Sigmoid colon (tissue), 4 donors: ENCODE results near the gene ELAVL2.

Experiments
- POLR2AphosphoS5 ChIP-seq, 4 donors: sonication (generic); formaldehyde crosslinking; IDR thresholded peaks; one replicate each; pipeline ENCODE4 v1.6.1; 2017; ENCODE audit warnings: antibody characterized with exemption in 4 of 4
- TF ChIP-seq, protein P1 (sequence below), 4 experiments: fragments of 450-650 bp in 3 of 4; fragments of 200-600 bp in 1 of 4; IDR thresholded peaks; one replicate each; pipeline ENCODE4 v1.5.1; 2016 to 2019; ENCODE audit warnings: antibody characterized with exemption in 4 of 4, mild to moderate bottlenecking in 3 of 4, moderate library complexity in 2 of 4

DNA sequence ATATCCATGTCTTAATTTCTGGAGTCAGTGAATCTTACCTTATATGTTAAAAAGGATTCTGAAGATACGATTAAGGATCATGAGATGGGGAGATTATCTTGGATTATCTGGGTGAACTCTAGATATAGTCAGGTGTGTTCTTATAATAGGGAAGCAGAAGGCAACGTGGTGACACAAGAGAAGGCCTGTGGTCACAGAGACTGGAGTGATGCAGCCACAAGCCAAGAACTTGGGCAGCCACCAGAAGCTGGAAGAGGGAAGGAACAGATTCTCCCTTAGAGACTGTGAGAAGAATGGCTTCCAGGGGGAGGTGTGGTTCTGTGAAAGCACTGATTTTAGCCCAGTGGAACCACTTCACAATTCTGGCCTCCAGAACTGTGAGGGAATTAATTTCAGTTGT lies 177.4 kb downstream of the ELAVL2 start:
- TF ChIP-seq, protein P1, sequence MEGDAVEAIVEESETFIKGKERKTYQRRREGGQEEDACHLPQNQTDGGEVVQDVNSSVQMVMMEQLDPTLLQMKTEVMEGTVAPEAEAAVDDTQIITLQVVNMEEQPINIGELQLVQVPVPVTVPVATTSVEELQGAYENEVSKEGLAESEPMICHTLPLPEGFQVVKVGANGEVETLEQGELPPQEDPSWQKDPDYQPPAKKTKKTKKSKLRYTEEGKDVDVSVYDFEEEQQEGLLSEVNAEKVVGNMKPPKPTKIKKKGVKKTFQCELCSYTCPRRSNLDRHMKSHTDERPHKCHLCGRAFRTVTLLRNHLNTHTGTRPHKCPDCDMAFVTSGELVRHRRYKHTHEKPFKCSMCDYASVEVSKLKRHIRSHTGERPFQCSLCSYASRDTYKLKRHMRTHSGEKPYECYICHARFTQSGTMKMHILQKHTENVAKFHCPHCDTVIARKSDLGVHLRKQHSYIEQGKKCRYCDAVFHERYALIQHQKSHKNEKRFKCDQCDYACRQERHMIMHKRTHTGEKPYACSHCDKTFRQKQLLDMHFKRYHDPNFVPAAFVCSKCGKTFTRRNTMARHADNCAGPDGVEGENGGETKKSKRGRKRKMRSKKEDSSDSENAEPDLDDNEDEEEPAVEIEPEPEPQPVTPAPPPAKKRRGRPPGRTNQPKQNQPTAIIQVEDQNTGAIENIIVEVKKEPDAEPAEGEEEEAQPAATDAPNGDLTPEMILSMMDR (IDR thresholded peaks at IDR 0.05): no peak
- no peak for TF ChIP-seq POLR2AphosphoS5 (IDR thresholded peaks at IDR 0.05)
